ENCODE measurements around the gene MFSD12.

Gene MFSD12

GRCh38 chr19:3496392-3497273 lies 60.8 kb downstream of the MFSD12 start:
- DNase-seq (ENCODE audit: low read depth, low spot score): no peak
- Histone ChIP-seq H3K4me3 (ENCODE audit: low read length) (no peak overlapping the region), H3K27me3 (ENCODE audit: control insufficient read depth, insufficient read depth, low read length) (no peaks in the 10 kb centered on the region), H3K4me1 (ENCODE audit: control insufficient read depth, insufficient read depth, low read length) (no peaks in the 10 kb centered on the region), H3K9me3 (ENCODE audit: control insufficient read depth, insufficient read depth, low read length) (no peaks in the 10 kb centered on the region), H3K27ac (ENCODE audit: low read length) (no peak overlapping the region), H3K36me3 (ENCODE audit: control insufficient read depth, insufficient read depth, low read length) (peaks cover 16% of the 10 kb centered on the region)
- WGBS (ENCODE audit: insufficient coverage, insufficient read length): no CpG with 5 or more reads among the region's 32 CpGs

GRCh38 chr19:3494559-3494958 lies 62.8 kb downstream of the MFSD12 start:
- H3K36me3 ChIP-seq (ENCODE audit: control insufficient read depth, insufficient read depth, low read length): peaks cover 22% of the 10 kb centered on the region
- no CpG with 5 or more reads among the region's 18 CpGs for WGBS (ENCODE audit: insufficient coverage, insufficient read length)
- H3K27ac ChIP-seq (ENCODE audit: low read length): no peak overlapping the region
- H3K4me3 ChIP-seq (ENCODE audit: low read length): no peak overlapping the region
- H3K9me3 ChIP-seq (ENCODE audit: control insufficient read depth, insufficient read depth, low read length): no peaks in the 10 kb centered on the region
- DNase-seq (ENCODE audit: low read depth, low spot score): no peak
- no peaks in the 10 kb centered on the region for H3K27me3 ChIP-seq (ENCODE audit: control insufficient read depth, insufficient read depth, low read length)
- H3K4me1 ChIP-seq (ENCODE audit: control insufficient read depth, insufficient read depth, low read length): no peaks in the 10 kb centered on the region
